ENCODE measurements around the gene OR9A4. TPM values are rescaled to one million over a fixed set of nuclear protein-coding genes. Genes with fewer than 3 reads are reported as not detected.

OR9A4 gene
- total and polyA plus RNA-seq, 9 donors = 0.12 to 0.43 (median 0.31) TPM; not detected in 5

GRCh38 chr7:141928845-141929195 is 12.6 kb downstream of the OR9A4 start:
- WGBS, 3 donors = 79 to 88% (median 82%) methylated on average over 3 of the region's 3 CpGs
- no peak overlapping the region for H3K4me3 ChIP-seq
- TF ChIP-seq POLR2A (IDR thresholded peaks at IDR 0.05) (no peak), CTCF (IDR thresholded peaks at IDR 0.05) (no peak), EP300 (IDR thresholded peaks at IDR 0.05) (no peak)
- no peaks in the 10 kb centered on the region for H3K36me3 ChIP-seq
- no peaks in the 10 kb centered on the region for H3K9me3 ChIP-seq
- DNase-seq = no peak
- H3K4me1 ChIP-seq (ENCODE audit: insufficient read depth) = no peaks in the 10 kb centered on the region
- no peaks in the 10 kb centered on the region for H3K27me3 ChIP-seq
- no peak overlapping the region for H3K27ac ChIP-seq
- intact Hi-C loops (cut with DNase I) = no loop called here

- H3K27me3 ChIP-seq = no peaks in the 10 kb centered on the region
- no peaks in the 10 kb centered on the region for H3K9me3 ChIP-seq
- no peak for TF ChIP-seq CTCF (IDR thresholded peaks at IDR 0.05)
- TF ChIP-seq POLR2A (IDR thresholded peaks at IDR 0.05) = no peak
- TF ChIP-seq EP300 (IDR thresholded peaks at IDR 0.05) = no peak
- no peak for DNase-seq
- intact Hi-C loops (cut with DNase I) = no loop called here
- no peaks in the 10 kb centered on the region for H3K4me1 ChIP-seq (ENCODE audit: insufficient read depth)
- 74 to 80% (median 79%) methylated on average over 5 of the region's 5 CpGs for WGBS, 3 donors
- H3K4me3 ChIP-seq = no peak overlapping the region
- no peak overlapping the region for H3K27ac ChIP-seq
- H3K36me3 ChIP-seq = no peaks in the 10 kb centered on the region
Observed at GRCh38 chr7:141930211-141930610, 14.0 kb downstream of the OR9A4 start.

DNA sequence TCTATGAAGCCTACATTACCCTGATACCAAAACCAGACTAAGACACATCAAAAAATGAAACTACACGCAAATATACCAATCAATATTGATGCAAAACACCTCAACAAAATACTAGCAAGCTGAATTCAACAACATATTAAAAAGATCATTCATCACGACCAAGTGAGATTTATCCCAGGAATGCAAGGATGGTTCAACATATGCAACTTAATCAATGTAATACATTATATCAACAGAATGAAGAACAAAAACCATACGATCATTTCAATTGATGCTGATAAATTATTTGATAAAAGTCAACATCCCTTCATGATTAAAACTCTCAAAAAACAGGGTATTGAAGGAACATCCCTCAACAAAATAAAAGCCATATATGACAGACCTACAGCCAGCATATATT is 24.9 kb downstream of the OR9A4 start:
- H3K9me3 ChIP-seq = no peaks in the 10 kb centered on the region
- 89 to 90% (median 90%) methylated on average over 3 of the region's 3 CpGs for WGBS, 3 donors
- H3K4me3 ChIP-seq = no peak overlapping the region
- H3K27ac ChIP-seq = no peak overlapping the region
- intact Hi-C loops (cut with DNase I) = no loop called here
- H3K36me3 ChIP-seq = no peaks in the 10 kb centered on the region
- H3K27me3 ChIP-seq = no peaks in the 10 kb centered on the region
- DNase-seq = no peak
- no peak for TF ChIP-seq POLR2A (IDR thresholded peaks at IDR 0.05)
- no peak for TF ChIP-seq CTCF (IDR thresholded peaks at IDR 0.05)
- TF ChIP-seq EP300 (IDR thresholded peaks at IDR 0.05) = no peak
- no peaks in the 10 kb centered on the region for H3K4me1 ChIP-seq (ENCODE audit: insufficient read depth)

DNA sequence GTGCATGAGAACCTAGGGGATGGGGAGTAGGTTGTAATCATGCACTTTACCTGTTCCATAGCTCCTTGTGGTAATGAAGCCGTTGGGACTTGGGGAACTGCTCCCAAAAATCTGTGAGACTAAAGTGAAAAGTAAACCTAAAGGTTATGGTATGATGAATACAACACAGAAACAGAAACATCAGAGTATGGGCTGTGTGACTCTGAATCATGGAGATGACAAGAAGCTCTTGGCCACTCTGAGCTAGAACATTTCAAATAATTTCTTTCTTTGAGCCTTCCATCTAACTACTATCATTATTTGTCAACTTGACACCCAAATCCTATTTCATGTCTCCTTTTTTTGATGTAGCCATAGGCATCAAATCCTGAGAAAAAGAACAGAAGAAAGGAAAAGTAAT is 27.6 kb downstream of the OR9A4 start:
- TF ChIP-seq CTCF (IDR thresholded peaks at IDR 0.05) = no peak
- TF ChIP-seq POLR2A (IDR thresholded peaks at IDR 0.05) = no peak
- TF ChIP-seq EP300 (IDR thresholded peaks at IDR 0.05) = no peak
- Histone ChIP-seq H3K27me3 (no peaks in the 10 kb centered on the region), H3K4me3 (no peak overlapping the region), H3K36me3 (no peaks in the 10 kb centered on the region), H3K9me3 (no peaks in the 10 kb centered on the region), H3K4me1 (ENCODE audit: insufficient read depth) (no peaks in the 10 kb centered on the region), H3K27ac (no peak overlapping the region)
- WGBS, 3 donors = 72 to 77% (median 72%) methylated on average over 1 of the region's 1 CpG
- intact Hi-C loops (cut with DNase I) = no loop called here
- no peak for DNase-seq

DNA sequence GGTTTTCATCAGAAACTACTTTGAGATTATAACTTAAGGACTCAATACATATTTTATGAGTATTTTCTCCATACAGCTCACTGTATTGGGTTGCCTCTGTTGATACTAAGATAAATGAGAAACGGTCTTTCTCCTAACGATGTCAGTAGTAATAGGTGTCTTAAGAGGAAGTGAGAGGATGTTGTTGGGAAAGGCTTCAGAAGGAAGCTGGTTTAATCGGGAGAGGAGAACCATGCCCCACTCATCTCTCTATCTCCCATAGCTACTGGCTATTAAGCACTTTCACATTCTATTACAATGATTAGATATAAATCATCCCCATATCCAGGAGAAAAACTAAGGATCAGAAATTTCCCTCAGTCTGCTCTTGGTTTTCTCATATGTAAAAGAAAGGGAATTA is 28.6 kb downstream of the OR9A4 start:
- H3K27me3 ChIP-seq = no peaks in the 10 kb centered on the region
- H3K9me3 ChIP-seq = no peaks in the 10 kb centered on the region
- no peak for DNase-seq
- H3K36me3 ChIP-seq = no peaks in the 10 kb centered on the region
- no peak overlapping the region for H3K4me3 ChIP-seq
- 68 to 73% (median 70%) methylated on average over 3 of the region's 3 CpGs for WGBS, 3 donors
- H3K4me1 ChIP-seq (ENCODE audit: insufficient read depth) = no peaks in the 10 kb centered on the region
- H3K27ac ChIP-seq = no peak overlapping the region
- no peak for TF ChIP-seq EP300 (IDR thresholded peaks at IDR 0.05)
- no peak for TF ChIP-seq POLR2A (IDR thresholded peaks at IDR 0.05)
- TF ChIP-seq CTCF (IDR thresholded peaks at IDR 0.05) = no peak
- intact Hi-C loops (cut with DNase I) = no loop called here

Data from ovary (tissue), 9 donors.